IMR-90 (cell line): ENCODE measurements around the gene CRYBG3.

Experiments
- BHLHE40 ChIP-seq: fragments of 150-350 bp; IDR thresholded peaks from 2 replicates; pipeline ENCODE4 v1.6.1; 2016; ENCODE audit warnings: mild to moderate bottlenecking, low read depth, low read length
- MAFK ChIP-seq: IDR thresholded peaks from 2 replicates; pipeline ENCODE4 v1.6.1; 2012; ENCODE audit warnings: low read depth, low read length, improper control_type of control experiment
- POLR2A ChIP-seq: IDR thresholded peaks from 2 replicates; pipeline ENCODE4 v1.6.1; 2012; ENCODE audit warnings: mild to moderate bottlenecking, low read depth, low read length
- RAD21 ChIP-seq: IDR thresholded peaks from 2 replicates; pipeline ENCODE4 v1.6.1; 2012; ENCODE audit warnings: low read length, improper control_type of control experiment
- TF ChIP-seq, protein P1 (sequence below): conservative IDR thresholded peaks from 2 replicates; pipeline ENCODE4 v1.5.1; 2012; ENCODE audit warnings: mild to moderate bottlenecking, low read depth, low read length, improper control_type of control experiment

DNA sequence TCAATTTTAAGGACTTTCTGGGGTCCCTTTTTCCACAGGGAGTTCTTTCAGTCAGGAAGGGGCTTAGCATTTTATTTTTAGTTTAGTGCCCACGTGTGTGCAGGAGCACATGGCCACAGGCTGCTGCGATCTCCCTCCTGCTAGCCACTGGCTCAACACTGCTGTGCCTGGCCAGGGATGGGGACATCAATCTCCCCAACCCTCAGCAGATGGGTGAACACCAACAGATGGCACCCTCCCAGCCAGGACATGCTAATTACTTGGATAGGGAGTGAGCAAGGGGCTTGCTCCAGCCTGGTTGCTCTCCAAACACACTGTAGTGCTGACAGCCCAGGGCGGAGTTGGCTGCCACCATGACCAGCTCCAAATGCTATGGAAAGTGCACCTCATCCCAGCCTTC is 157.8 kb downstream of the CRYBG3 start:
- TF ChIP-seq, protein P1, sequence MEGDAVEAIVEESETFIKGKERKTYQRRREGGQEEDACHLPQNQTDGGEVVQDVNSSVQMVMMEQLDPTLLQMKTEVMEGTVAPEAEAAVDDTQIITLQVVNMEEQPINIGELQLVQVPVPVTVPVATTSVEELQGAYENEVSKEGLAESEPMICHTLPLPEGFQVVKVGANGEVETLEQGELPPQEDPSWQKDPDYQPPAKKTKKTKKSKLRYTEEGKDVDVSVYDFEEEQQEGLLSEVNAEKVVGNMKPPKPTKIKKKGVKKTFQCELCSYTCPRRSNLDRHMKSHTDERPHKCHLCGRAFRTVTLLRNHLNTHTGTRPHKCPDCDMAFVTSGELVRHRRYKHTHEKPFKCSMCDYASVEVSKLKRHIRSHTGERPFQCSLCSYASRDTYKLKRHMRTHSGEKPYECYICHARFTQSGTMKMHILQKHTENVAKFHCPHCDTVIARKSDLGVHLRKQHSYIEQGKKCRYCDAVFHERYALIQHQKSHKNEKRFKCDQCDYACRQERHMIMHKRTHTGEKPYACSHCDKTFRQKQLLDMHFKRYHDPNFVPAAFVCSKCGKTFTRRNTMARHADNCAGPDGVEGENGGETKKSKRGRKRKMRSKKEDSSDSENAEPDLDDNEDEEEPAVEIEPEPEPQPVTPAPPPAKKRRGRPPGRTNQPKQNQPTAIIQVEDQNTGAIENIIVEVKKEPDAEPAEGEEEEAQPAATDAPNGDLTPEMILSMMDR: no peak
- TF ChIP-seq MAFK: no peak
- no peak for TF ChIP-seq POLR2A
- no peak for TF ChIP-seq RAD21
- TF ChIP-seq BHLHE40: no peak
